Measurements from ENCODE around the gene MAP2K5. TPM values are rescaled to one million over a fixed set of nuclear protein-coding genes. Genes with fewer than 3 reads are reported as not detected.

MAP2K5 gene
- total RNA-seq, 1 experiment from 2014 or later, result 15.0 TPM

DNA sequence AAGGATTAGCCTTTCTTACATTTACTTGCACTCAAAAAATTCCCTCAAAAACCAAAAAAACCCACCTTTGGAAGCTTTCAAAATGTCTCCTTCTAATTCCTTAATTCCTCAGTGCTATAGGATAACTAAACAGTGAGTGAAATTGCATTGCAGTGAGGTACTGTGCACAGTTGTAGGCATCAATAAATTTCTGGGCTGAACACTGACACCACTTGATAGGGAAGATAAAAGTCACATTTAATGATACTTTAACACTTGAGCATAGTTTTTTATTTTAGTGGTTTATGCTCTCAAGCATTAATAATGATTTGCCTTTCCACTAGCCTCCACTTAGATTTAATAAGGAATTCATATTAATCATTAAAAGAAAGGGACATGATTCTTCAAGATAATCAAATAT, 52.3 kb downstream of the MAP2K5 start:
- Histone ChIP-seq H2AK5ac (ENCODE audit: insufficient read length, low read length) (no peak overlapping the region), H3K23me2 (ENCODE audit: insufficient read length, low read depth, low read length, poor library complexity, severe bottlenecking) (no peaks in the 10 kb centered on the region), H3K14ac (ENCODE audit: insufficient read depth, low read length) (no peak overlapping the region), H4K91ac (ENCODE audit: insufficient read length, low read depth, low read length) (no peak overlapping the region), H4K8ac (replicated peaks; ENCODE audit: insufficient read length, low read depth, low read length) (no peak overlapping the region), H2AFZ (ENCODE audit: low read length) (no peak overlapping the region), H3K9ac (ENCODE audit: extremely low read depth, insufficient read length, low read length) (no peak overlapping the region), H2BK12ac (ENCODE audit: insufficient read length, low read depth, low read length) (no peak overlapping the region), H3K18ac (ENCODE audit: insufficient read length, low read depth, low read length) (no peak overlapping the region), H4K20me1 (ENCODE audit: control insufficient read depth, insufficient read depth, insufficient read length) (no peaks in the 10 kb centered on the region), H3K27ac (ENCODE audit: insufficient read length, low read depth, low read length) (no peak overlapping the region), H3K27me3 (ENCODE audit: insufficient read depth, low read length) (no peaks in the 10 kb centered on the region), H3K79me2 (ENCODE audit: insufficient read depth, low read length) (no peaks in the 10 kb centered on the region), H4K5ac (ENCODE audit: insufficient read length, low read depth, low read length) (no peak overlapping the region), H3K9me3 (ENCODE audit: control insufficient read depth, low read depth, low read length) (no peaks in the 10 kb centered on the region), H3K23ac (ENCODE audit: insufficient read length, low read depth, low read length) (no peak overlapping the region), H2BK15ac (ENCODE audit: low read depth, low read length) (no peak overlapping the region), H3K4me1 (ENCODE audit: insufficient read depth, low read length) (no peaks in the 10 kb centered on the region), H3T11ph (ENCODE audit: low read length) (no peak overlapping the region), H3K4me2 (ENCODE audit: insufficient read depth, insufficient read length, low read length) (no peak overlapping the region), H3K79me1 (ENCODE audit: insufficient read depth, low read depth, low read length, poor library complexity, severe bottlenecking) (no peaks in the 10 kb centered on the region), H2BK120ac (ENCODE audit: low read depth, low read length, poor library complexity, severe bottlenecking) (no peak overlapping the region), H3K56ac (ENCODE audit: insufficient read length, low read depth, low read length) (no peak overlapping the region), H2BK20ac (ENCODE audit: low read depth, low read length, poor library complexity, severe bottlenecking) (no peak overlapping the region), H3K4ac (ENCODE audit: low read depth, low read length) (no peak overlapping the region), H2BK5ac (ENCODE audit: insufficient read length, low read length) (no peak overlapping the region)
- no peak overlapping the region for H3K27ac Mint-ChIP-seq
- DNase-seq, result no peak
- TF ChIP-seq, protein P1, sequence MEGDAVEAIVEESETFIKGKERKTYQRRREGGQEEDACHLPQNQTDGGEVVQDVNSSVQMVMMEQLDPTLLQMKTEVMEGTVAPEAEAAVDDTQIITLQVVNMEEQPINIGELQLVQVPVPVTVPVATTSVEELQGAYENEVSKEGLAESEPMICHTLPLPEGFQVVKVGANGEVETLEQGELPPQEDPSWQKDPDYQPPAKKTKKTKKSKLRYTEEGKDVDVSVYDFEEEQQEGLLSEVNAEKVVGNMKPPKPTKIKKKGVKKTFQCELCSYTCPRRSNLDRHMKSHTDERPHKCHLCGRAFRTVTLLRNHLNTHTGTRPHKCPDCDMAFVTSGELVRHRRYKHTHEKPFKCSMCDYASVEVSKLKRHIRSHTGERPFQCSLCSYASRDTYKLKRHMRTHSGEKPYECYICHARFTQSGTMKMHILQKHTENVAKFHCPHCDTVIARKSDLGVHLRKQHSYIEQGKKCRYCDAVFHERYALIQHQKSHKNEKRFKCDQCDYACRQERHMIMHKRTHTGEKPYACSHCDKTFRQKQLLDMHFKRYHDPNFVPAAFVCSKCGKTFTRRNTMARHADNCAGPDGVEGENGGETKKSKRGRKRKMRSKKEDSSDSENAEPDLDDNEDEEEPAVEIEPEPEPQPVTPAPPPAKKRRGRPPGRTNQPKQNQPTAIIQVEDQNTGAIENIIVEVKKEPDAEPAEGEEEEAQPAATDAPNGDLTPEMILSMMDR (conservative IDR thresholded peaks at IDR 0.05), result no peak
- no peaks in the 10 kb centered on the region for H3K27me3 Mint-ChIP-seq (ENCODE audit: low read depth)
- H3K4me3 Mint-ChIP-seq, result no peak overlapping the region
- H3K9me3 Mint-ChIP-seq, result no peaks in the 10 kb centered on the region
- H3K36me3 Mint-ChIP-seq (ENCODE audit: insufficient read depth in 1 of 3, low read depth in 3 of 3), result peaks cover 0 to 8% (median 3%) of the 10 kb centered on the region in 3 experiments; a peak in 5 of 7 replicates
- H3K4me1 Mint-ChIP-seq, result no peaks in the 10 kb centered on the region
